Common myeloid progenitor, CD34-positive (primary cell): Measurements from ENCODE around the gene PRKCA.
"Not testable (repeated sequence)": the region's sequence is repeated elsewhere in the genome, so short reads cannot be mapped to it uniquely, and the experiment has no call there.

Source experiments
- CTCF ChIA-PET: fragments of 350-600 bp; sonication (Branson Sonifier 250); formaldehyde crosslinking; loops from one replicate; lab custom pipeline; 2021; ENCODE audit warnings: antibody characterized with exemption; lab: Charles Lee
- POLR2A ChIA-PET: fragments of 350-600 bp; sonication (Branson Sonifier 250); formaldehyde crosslinking; loops from one replicate; lab custom pipeline; 2021; ENCODE audit warnings: antibody characterized with exemption; lab: Charles Lee
- DNase-seq, 3 donors: peaks; one replicate each; pipeline versions ENCODE4 v3.0.0 to v3.0.0-alpha.2; 2013
- H3K27ac ChIP-seq, 2 experiments: 1 replicate in 1 of 2; 2 replicates in 1 of 2; pipeline ENCODE4 v1.7.0; 2013; ENCODE audit warnings: inconsistent platforms in 2 of 2, low read length in 2 of 2, mild to moderate bottlenecking in 2 of 2, low read depth in 1 of 2, moderate library complexity in 1 of 2; ENCODE audit not compliant: severe bottlenecking in 2 of 2, insufficient read depth in 1 of 2, poor library complexity in 1 of 2
- H3K27me3 ChIP-seq, 5 experiments: replicated peaks in 2 of 5; 1 replicate in 3 of 5; 2 replicates in 2 of 5; pipeline versions ENCODE4 v1.6.1 to v1.7.0; 2013; ENCODE audit warnings: low read length in 4 of 5, mild to moderate bottlenecking in 2 of 5, moderate library complexity in 2 of 5, inconsistent platforms in 1 of 5; ENCODE audit not compliant: insufficient read depth in 5 of 5, control insufficient read depth in 4 of 5
- H3K36me3 ChIP-seq, 4 experiments: 1 replicate in 2 of 4; 2 replicates in 2 of 4; pipeline versions ENCODE4 v1.6.1 to v1.7.0; 2013; ENCODE audit warnings: low read length in 3 of 4, control low read depth in 1 of 4, mild to moderate bottlenecking in 1 of 4; ENCODE audit not compliant: control insufficient read depth in 4 of 4, insufficient read depth in 4 of 4
- H3K4me1 ChIP-seq, 4 experiments: 1 replicate in 3 of 4; 2 replicates in 1 of 4; pipeline versions ENCODE4 v1.6.1 to v1.7.1; 2013; ENCODE audit warnings: low read length in 3 of 4, mild to moderate bottlenecking in 3 of 4, control low read depth in 1 of 4, inconsistent platforms in 1 of 4, moderate library complexity in 1 of 4; ENCODE audit not compliant: control insufficient read depth in 4 of 4, insufficient read depth in 4 of 4; ENCODE audit errors: control extremely low read depth in 1 of 4
- H3K4me3 ChIP-seq, 7 experiments: 1 replicate in 4 of 7; 2 replicates in 3 of 7; pipeline versions ENCODE4 v1.5.1 to v1.7.0; 2013; ENCODE audit warnings: mild to moderate bottlenecking in 7 of 7, low read length in 6 of 7, moderate library complexity in 6 of 7, inconsistent platforms in 2 of 7, low read depth in 2 of 7, control low read depth in 1 of 7; ENCODE audit not compliant: insufficient read depth in 4 of 7, control insufficient read depth in 1 of 7; ENCODE audit errors: extremely low read depth in 1 of 7
- H3K9me3 ChIP-seq, 5 experiments: 1 replicate in 4 of 5; 2 replicates in 1 of 5; pipeline versions ENCODE4 v1.6.1 to v1.7.1; 2013; ENCODE audit warnings: low read length in 4 of 5, mild to moderate bottlenecking in 2 of 5, inconsistent platforms in 1 of 5, low read depth in 1 of 5, moderate library complexity in 1 of 5; ENCODE audit not compliant: control insufficient read depth in 4 of 5, insufficient read depth in 2 of 5; ENCODE audit errors: control extremely low read depth in 1 of 5
- WGBS: methylation state at CpG from one replicate; pipeline ENCODE4 v1.1.5; 2013; ENCODE audit not compliant: insufficient coverage; 5-methylcytosine and 5-hydroxymethylcytosine counted together

The PRKCA gene

DNA sequence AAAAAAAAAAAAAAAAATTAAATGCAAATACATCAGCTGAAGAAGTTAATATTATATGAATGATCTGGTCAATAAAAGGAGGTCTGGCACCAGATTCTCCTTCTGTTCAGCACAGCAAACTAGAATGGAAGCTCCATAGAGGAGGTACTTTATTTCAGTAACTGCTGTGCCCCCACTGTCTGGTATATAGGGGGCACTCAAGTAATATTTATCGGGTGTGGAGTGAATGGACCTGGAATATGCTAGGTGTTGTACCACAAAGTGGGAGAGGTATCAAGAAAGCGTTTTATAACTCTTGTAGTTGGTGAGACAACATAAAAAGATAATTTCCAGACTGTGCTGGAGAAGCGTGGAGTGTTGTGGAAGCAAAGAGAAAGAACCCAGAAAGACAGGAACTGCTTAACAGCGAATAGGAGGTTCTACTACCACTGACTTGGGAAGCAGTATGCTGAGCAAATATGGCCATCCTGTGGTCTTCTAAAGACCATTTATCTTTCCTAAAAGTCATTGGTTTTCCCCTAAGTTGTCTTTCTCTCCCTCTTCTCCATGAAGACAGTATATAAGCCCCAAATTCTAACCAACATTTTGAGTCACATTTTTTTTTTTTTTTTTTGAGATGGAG lies 12.2 kb upstream of the PRKCA start:
- H3K9me3 ChIP-seq, result no peaks in the 10 kb centered on the region
- ChIA-PET POLR2A (interaction anchor here (0.6 kb wide), 1 partner anchor 189 kb away, joined by 3 read pairs; no protein-coding TSS in a partner anchor), CTCF (interaction anchor here (0.6 to 0.7 kb wide), 3 partner anchors 78 to 280 kb away, joined by 3 to 4 read pairs (median 3); no protein-coding TSS in a partner anchor)
- H3K27me3 ChIP-seq, result peaks cover 0 to 1% (median 0%) of the 10 kb centered on the region in 5 experiments
- no peak overlapping the region for H3K27ac ChIP-seq
- peak in 1 of 3 donors; percentile 18 for DNase-seq
- WGBS, result 89% methylated on average over 3 of the region's 4 CpGs
- H3K4me3 ChIP-seq, result no peak overlapping the region
- H3K36me3 ChIP-seq, result no peaks in the 10 kb centered on the region
- H3K4me1 ChIP-seq, result peaks cover 0 to 4% (median 0%) of the 10 kb centered on the region in 4 experiments

DNA sequence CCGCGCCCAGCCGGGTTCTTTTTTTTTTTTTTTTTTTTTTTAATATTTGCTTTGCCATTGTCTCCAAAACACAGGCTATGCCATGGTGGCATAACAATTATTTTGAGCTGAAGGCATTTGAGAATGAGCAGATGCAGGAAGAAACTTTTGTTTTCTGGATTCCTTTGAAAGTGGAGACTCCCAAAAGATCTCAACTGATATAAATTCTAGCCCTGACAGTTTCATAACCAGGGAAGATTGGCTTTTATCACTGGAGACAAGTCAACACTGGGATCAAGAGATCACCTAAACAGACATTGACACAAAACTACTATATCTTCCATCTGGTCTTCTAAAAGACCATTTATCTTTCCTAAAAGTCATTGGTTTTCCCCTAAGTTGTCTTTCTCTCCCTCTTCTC lies 10.1 kb upstream of the PRKCA start:
- ChIA-PET POLR2A (no interaction called here), CTCF (no interaction called here)
- WGBS, result no CpG with 5 or more reads among the region's 3 CpGs
- Histone ChIP-seq H3K4me1 (no peaks in the 10 kb centered on the region), H3K4me3 (no peak overlapping the region), H3K27me3 (peaks cover 0 to 1% (median 0%) of the 10 kb centered on the region in 5 experiments), H3K27ac (no peak overlapping the region), H3K36me3 (no peaks in the 10 kb centered on the region), H3K9me3 (no peaks in the 10 kb centered on the region)
- DNase-seq, result no peak

DNA sequence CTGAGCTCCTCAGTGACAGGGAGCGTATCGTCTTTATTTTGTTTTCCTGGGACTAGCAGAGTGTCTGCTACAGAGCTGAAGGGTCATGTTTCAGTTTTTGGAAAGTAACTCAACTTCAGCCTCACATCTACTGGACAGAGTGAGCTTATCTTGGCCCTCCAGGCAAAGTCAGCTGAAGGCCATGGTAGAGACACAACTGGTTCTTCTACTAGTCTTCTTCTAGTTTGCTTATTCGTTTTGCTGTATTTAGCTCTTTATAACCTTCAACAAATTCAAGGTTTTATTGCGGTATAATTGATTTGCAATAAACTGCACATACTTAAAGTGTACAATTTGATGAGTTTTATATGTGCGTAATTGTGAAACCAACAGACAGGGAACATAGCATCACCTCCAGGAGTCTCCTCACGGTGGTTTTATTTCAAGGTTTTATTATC lies 6.1 kb upstream of the PRKCA start:
- Histone ChIP-seq H3K4me3 (no peak overlapping the region), H3K9me3 (no peaks in the 10 kb centered on the region), H3K36me3 (no peaks in the 10 kb centered on the region), H3K27me3 (peaks cover 2 to 26% (median 18%) of the 10 kb centered on the region in 5 experiments), H3K4me1 (no peaks in the 10 kb centered on the region), H3K27ac (no peak overlapping the region)
- POLR2A ChIA-PET, result no interaction called here
- 100% methylated on average over 1 of the region's 6 CpGs for WGBS
- DNase-seq, result no peak
- CTCF ChIA-PET, result no interaction called here

DNA sequence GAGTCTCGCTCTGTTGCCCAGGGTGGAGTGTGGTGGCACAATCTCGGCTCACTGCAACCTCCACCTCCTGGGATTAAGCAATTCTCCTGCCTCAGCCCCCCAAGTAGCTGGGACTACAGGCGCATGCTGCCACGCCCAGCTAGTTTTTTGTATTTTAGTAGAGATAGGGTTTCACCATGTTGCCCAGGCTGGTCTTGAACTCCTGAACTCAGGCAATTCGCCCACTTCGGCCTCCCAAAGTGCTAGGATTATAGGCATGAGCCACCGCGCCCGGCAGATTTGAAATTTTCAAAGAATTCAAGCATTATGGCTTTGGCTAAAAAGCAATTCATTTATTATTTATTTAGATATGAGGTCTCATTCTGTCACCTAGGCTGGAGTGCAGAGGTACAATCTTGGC lies 5.0 kb upstream of the PRKCA start:
- DNase-seq, POLR2A ChIA-PET, H3K9me3 ChIP-seq, H3K4me1 ChIP-seq, H3K4me3 ChIP-seq, CTCF ChIA-PET, H3K27ac ChIP-seq, H3K36me3 ChIP-seq: not testable (repeated sequence)
- H3K27me3 ChIP-seq, result peaks cover 2 to 33% (median 22%) of the 10 kb centered on the region in 5 experiments
- WGBS, result 93% methylated on average over 3 of the region's 9 CpGs

DNA sequence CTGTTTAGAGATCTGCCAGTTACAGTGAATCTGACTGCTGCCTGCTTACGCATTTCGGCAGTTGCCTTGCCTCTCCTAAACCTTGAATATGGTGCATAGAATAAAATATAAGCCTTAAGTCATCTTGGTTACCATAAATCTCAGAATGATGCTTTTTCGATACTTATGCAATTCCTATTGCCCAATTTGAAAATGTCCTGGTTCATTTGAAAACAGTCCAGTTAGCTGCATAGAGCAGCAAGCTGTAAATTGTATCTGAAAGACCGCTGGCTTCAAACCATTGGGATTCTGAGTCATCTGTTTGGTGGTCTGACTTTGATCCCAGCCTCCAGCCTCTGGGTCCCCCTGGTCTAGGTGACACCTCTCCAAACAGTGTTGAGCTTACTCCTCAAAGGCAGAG lies 2.7 kb upstream of the PRKCA start:
- CTCF ChIA-PET, result no interaction called here
- 100% methylated on average over 3 of the region's 4 CpGs for WGBS
- no peak overlapping the region for H3K4me3 ChIP-seq
- H3K27ac ChIP-seq, result no peak overlapping the region
- peaks cover 0 to 15% (median 13%) of the 10 kb centered on the region in 4 experiments for H3K4me1 ChIP-seq
- no peaks in the 10 kb centered on the region for H3K9me3 ChIP-seq
- POLR2A ChIA-PET, result no interaction called here
- DNase-seq, result no peak
- peaks cover 2 to 44% (median 22%) of the 10 kb centered on the region in 5 experiments for H3K27me3 ChIP-seq
- H3K36me3 ChIP-seq, result no peaks in the 10 kb centered on the region

DNA sequence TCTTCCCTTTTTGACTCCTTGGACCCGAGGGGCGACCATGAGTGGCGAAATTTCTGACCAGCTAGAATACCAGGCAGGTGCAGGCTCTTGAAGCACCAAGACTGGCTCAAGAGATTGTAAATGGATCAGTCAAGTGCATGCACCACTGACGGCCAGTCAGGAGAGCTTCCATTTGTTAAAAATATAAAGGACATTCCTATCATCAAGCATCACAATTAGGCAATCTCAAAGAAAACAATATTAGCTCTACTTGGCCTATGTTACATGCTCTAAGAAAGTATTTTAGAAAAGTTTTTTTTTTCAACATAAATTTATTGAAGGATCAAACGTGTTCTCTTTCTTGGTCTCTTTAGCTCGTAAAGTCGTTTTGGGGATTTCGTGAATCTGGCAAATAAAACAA lies 1.5 kb upstream of the PRKCA start:
- CTCF ChIA-PET, result interaction anchor here (1.4 kb wide), 2 partner anchors 14 to 102 kb away, joined by 3 to 5 read pairs; no protein-coding TSS in a partner anchor
- Histone ChIP-seq H3K4me3 (no peak overlapping the region), H3K9me3 (no peaks in the 10 kb centered on the region), H3K4me1 (peaks cover 0 to 15% (median 13%) of the 10 kb centered on the region in 4 experiments), H3K36me3 (no peaks in the 10 kb centered on the region), H3K27ac (no peak overlapping the region), H3K27me3 (peaks cover 2 to 46% (median 22%) of the 10 kb centered on the region in 5 experiments)
- no peak for DNase-seq
- 100% methylated on average over 5 of the region's 8 CpGs for WGBS
- POLR2A ChIA-PET, result no interaction called here

DNA sequence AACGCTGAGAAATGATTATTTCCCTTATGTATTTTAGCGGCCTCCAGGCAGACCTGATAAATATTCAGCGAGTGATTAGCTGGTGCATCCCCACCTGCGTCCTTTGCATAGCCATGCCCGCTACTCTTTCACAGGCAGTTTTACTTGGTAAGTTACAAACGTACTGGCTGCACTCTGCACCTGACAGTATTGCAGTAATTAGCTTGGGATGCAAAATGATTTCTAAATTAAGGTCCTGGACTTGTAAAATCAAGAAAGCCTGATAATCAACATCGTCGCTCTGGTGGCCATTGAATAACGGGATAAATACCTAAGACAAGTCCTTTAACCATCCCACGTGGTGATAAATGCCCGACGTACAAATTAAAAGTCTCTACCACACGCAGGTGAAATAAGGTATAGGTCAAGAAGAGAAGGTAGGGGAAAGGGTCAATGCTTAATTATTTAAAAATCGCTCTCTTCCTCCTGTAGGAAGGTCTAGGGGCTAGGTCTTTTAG lies 998 bp upstream of the PRKCA start:
- peak in 2 of 3 donors; percentile 5 to 6 for DNase-seq
- WGBS, result 64% methylated on average over 9 of the region's 14 CpGs

More for the DNA sequence above, 998 bp upstream of the PRKCA start:
- Histone ChIP-seq H3K36me3 (no peaks in the 10 kb centered on the region), H3K27me3 (peaks cover 2 to 46% (median 22%) of the 10 kb centered on the region in 5 experiments), H3K4me3 (peak overlapping the region; percentile 35 to 75 (median 67)), H3K9me3 (no peaks in the 10 kb centered on the region), H3K4me1 (peaks cover 0 to 15% (median 13%) of the 10 kb centered on the region in 4 experiments), H3K27ac (no peak overlapping the region)
- POLR2A ChIA-PET, result no interaction called here
- CTCF ChIA-PET, result interaction anchor here (1.4 kb wide), 2 partner anchors 15 to 103 kb away, joined by 3 to 5 read pairs; no protein-coding TSS in a partner anchor
